Skeletal muscle tissue (tissue), 4 donors: ENCODE data around the gene SLC26A11. TPM values are rescaled to one million over a fixed set of nuclear protein-coding genes. Genes with fewer than 3 reads are reported as not detected.
A peak's percentile ranks its signal among the peaks of the same experiment; 100 is the strongest.

Experiments
- H3K27ac ChIP-seq: one replicate; pipeline ENCODE4 v1.7.0; 2013; ENCODE audit warnings: mild to moderate bottlenecking, low read depth, low read length, inconsistent platforms
- H3K27me3 ChIP-seq, 3 donors: one replicate each; pipeline ENCODE4 v1.7.0; 2013; ENCODE audit warnings: low read length in 3 of 3; ENCODE audit not compliant: control insufficient read depth in 3 of 3, insufficient read depth in 3 of 3
- H3K36me3 ChIP-seq, 3 donors: one replicate each; pipeline ENCODE4 v1.7.0; 2013; ENCODE audit warnings: low read length in 3 of 3; ENCODE audit not compliant: control insufficient read depth in 3 of 3, insufficient read depth in 3 of 3
- H3K4me1 ChIP-seq, 3 donors: one replicate each; pipeline ENCODE4 v1.7.0; 2013; ENCODE audit warnings: low read length in 3 of 3, mild to moderate bottlenecking in 3 of 3; ENCODE audit not compliant: control insufficient read depth in 3 of 3, insufficient read depth in 3 of 3
- H3K4me3 ChIP-seq, 3 donors: one replicate each; pipeline ENCODE4 v1.7.0; 2013; ENCODE audit warnings: low read length in 3 of 3
- H3K9ac ChIP-seq, 3 donors: one replicate each; pipeline ENCODE4 v1.7.0; 2013; ENCODE audit warnings: low read length in 3 of 3, mild to moderate bottlenecking in 3 of 3, moderate library complexity in 2 of 3, low read depth in 1 of 3
- H3K9me3 ChIP-seq, 3 donors: one replicate each; pipeline ENCODE4 v1.7.0; 2013; ENCODE audit warnings: low read length in 3 of 3; ENCODE audit not compliant: control insufficient read depth in 3 of 3
- total RNA-seq: library from RNA; depleted of rRNA; stranded (reverse); fragments of >200 nt; gene quantifications from one replicate; pipeline ENCODE4 v1.2.3, GENCODE V29; 2014
- donor health status: Osteomylitis.

SLC26A11 gene
- total RNA-seq, 1 donor from 2014 or later, result 7.3 TPM

DNA sequence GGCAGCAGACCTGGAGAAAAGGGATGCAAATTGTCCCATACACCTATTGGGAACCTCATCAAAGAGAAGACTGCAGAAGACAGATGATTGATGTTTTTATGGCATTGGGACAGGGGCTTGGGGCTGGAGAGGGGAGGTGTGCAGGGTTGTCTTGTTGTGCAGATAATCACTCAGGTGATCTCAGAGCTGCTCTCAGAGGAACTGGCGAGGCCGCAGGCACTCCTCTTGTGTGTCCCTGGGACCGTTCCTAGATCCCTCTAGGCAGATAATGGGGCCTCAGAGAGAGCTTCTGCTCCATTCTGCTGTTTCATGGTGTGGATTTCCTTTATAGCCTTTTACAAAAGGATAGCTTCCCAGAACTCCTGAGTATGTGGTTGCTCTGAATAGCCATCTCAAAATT, 42.1 kb downstream of the SLC26A11 start:
- H3K36me3 ChIP-seq, result peaks cover 4 to 10% (median 8%) of the 10 kb centered on the region in 3 donors
- H3K9ac ChIP-seq, result peak overlapping the region in 2 of 3 donors; percentile 56 to 89
- peak overlapping the region; percentile 91 for H3K27ac ChIP-seq
- no peaks in the 10 kb centered on the region for H3K27me3 ChIP-seq
- peaks cover 31 to 40% (median 39%) of the 10 kb centered on the region in 3 donors for H3K4me1 ChIP-seq
- no peaks in the 10 kb centered on the region for H3K9me3 ChIP-seq
- peak overlapping the region; percentile 78 to 88 (median 88) for H3K4me3 ChIP-seq

DNA sequence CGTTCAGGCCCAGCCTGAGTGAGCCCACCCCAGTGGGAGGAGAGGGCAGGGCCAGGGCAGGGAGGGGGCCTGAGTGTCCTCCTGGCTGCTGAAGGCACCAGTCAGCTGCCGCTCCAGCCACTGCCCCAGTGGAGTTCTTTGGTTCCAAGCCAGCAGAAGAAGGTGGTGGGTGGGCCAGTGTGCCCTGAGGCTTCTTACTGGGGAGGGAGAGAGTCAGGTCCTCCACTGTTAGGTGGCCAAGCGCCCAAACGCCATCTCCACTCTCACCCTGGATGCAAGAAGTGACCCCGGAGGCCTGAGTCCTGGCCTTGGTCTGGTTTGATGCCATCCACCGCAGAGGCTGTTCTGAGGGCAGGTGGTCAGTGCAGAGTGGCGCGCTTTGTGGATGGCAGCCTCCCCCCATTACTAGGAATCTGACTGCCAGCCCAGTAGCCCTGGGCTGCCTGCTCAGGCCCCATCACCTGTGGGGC, 42.6 kb downstream of the SLC26A11 start:
- peak overlapping the region; percentile 57 to 78 (median 73) for H3K4me3 ChIP-seq
- H3K27ac ChIP-seq, result peak overlapping the region; percentile 91
- peak overlapping the region in 2 of 3 donors; percentile 54 to 56 for H3K9ac ChIP-seq
- no peaks in the 10 kb centered on the region for H3K27me3 ChIP-seq
- H3K36me3 ChIP-seq, result peaks cover 4 to 15% (median 11%) of the 10 kb centered on the region in 3 donors
- peaks cover 31 to 40% (median 39%) of the 10 kb centered on the region in 3 donors for H3K4me1 ChIP-seq
- no peaks in the 10 kb centered on the region for H3K9me3 ChIP-seq

DNA sequence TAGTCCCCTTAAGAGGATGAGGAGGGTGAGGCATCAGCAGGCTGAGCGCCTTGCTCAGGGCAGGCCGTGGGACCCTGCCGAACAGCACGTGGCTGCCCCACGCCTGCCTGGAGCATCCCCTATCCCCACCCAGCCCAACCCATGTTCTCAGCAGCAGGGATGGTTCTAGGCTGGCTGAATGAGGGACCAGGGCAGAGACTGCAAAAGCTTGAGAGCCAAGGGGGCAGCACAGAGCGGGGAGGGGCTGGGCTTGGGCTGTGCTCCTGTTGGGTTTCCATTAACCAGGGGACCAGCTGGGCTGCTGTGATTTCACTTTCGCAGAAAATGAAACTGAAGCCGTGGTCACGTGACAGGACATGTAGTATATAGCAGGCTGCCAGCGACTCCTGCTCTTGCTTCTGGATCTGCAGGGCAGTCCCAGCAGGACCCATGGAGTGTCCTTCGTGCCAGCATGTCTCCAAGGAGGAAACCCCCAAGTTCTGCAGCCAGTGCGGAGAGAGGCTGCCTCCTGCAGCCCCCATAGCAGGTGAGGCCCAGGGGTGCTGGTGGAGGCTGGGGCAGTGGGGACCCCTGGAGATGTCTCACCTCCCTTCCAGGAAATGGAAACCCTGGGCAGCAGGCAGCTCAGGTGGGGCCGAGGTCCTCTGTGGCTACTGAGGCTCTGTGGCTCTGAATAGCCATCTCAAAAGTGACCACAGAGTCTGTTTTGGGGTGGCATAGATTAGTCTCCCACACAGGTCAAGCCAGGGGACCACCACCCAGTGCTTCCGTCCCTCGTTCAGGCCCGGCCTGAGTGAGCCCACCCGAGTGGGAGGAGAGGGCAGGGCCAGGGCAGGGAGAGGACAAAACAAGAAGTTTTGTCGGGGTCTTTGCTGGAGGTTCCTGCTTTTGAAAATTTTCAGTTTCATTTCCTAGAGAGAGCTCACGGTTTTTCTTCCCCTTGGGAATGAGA, 43.3 kb downstream of the SLC26A11 start:
- Histone ChIP-seq H3K9me3 (no peaks in the 10 kb centered on the region), H3K4me1 (peaks cover 31 to 40% (median 39%) of the 10 kb centered on the region in 3 donors), H3K9ac (peak overlapping the region; percentile 54 to 57 (median 56)), H3K36me3 (peaks cover 10 to 22% (median 11%) of the 10 kb centered on the region in 3 donors), H3K27me3 (no peaks in the 10 kb centered on the region), H3K4me3 (peak overlapping the region; percentile 57 to 78 (median 73)), H3K27ac (peak overlapping the region; percentile 91)

DNA sequence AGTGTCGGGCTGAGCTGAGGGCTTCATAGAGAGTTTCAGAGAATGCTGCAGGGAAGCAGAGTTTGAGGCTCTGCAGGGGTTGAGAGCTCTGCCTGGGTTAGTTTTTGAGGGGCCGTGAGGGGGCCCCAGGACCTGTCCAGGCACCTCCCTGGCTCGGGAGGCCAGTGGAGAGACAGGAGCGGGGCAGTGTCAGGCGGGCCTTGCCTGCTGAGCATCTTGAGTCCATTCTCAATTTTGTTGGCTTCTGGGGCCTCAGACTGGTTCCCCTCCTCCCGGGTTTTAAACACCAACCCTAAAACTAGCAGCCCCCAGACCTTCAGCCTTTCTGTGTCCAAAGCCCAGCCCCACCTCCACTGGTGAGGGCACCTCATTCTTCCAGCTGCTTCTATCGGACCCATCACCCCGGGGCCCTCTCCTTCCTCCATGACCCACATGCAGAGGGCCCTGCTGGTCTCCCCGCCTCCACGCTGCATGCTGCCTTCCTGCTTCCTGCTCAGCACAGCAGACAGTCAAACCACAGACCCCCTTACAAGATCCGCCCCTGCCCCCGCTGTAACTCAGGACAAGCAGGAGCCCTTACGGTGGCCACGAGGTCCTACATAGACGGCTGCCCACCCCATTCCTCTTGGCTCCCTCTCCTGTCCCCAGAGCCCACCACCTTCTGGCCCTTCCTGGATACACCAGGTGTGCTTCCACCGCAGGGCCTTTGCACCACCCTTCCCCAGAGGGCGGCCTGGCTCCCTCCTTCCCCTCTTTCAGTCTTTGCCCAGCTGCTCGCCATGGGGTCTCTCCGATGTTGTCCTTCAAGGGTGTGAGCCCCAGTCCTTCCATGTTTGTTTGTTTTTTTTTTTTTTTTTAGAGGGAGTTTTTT, 44.2 kb downstream of the SLC26A11 start:
- Histone ChIP-seq H3K4me3 (peak overlapping the region; percentile 22 to 78 (median 57)), H3K9ac (peak overlapping the region in 2 of 3 donors; percentile 23 to 54), H3K9me3 (no peaks in the 10 kb centered on the region), H3K27ac (peak overlapping the region; percentile 46), H3K27me3 (no peaks in the 10 kb centered on the region), H3K4me1 (peaks cover 30 to 40% (median 39%) of the 10 kb centered on the region in 3 donors), H3K36me3 (peaks cover 16 to 31% (median 17%) of the 10 kb centered on the region in 3 donors)

DNA sequence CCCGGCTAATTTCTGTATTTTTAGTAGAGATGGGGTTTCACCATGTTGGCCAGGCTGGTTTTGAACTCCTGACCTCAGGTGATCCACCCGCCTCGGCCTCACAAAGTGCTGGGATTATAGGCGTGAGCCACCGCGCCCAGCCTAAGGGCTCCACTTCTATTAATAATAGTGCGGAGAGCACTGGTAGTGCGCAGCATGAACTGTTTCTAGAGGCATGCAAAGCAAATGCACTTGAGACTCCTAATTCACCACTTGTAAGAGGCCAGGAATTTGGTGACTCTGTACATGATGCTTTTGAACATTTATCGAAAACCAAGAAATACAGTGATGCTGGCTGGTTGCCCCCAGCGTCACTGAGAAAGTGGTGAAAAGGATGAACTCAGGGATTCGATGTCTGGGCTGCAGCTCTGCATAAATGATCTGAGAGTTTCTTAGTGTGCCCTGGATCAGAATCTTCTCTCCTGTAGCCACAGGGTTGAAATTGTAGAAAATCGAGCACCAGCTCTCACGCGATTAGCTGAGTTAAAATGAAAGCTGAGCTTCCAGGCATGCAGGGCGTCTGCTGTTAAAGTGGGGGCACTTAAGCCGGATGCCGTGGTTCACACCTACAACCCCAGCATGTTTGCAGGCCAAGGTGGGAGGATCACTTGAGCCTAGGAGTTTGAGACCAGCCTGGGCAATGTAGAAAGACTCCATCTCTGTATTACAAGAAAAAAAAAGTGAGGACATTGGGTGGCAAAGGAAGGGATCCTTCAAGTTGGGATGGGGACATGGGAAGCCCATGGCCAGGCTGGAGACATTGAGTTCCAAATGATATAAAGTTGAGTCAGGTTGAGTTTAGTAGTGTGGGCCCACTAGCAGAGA, 45.2 kb downstream of the SLC26A11 start:
- no peak overlapping the region for H3K4me3 ChIP-seq
- no peaks in the 10 kb centered on the region for H3K9me3 ChIP-seq
- no peak overlapping the region for H3K27ac ChIP-seq
- peaks cover 26 to 34% (median 33%) of the 10 kb centered on the region in 3 donors for H3K4me1 ChIP-seq
- peaks cover 21 to 38% (median 24%) of the 10 kb centered on the region in 3 donors for H3K36me3 ChIP-seq
- H3K27me3 ChIP-seq, result no peaks in the 10 kb centered on the region
- H3K9ac ChIP-seq, result no peak overlapping the region

DNA sequence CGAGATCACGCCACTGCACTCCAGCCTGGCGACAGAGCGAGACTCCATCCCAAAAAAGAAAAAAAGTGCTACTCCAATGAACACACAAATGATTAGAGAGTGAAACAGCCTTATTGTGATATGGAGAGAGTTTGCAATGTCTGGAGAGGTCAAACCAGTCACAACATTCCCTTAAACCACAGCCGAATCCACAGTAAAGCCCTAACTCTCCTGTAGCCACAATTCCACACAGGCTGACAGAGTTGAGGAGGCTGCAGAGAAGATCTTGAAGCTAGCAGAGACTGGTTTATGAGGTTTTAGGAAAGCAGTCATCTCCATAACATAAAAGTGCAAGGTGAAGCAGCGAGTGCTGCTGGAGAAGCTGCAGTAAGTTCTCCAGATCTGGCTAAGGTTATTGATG, 47.2 kb downstream of the SLC26A11 start:
- Histone ChIP-seq H3K4me1 (peaks cover 16 to 22% (median 22%) of the 10 kb centered on the region in 3 donors), H3K9ac (no peak overlapping the region), H3K27ac (no peak overlapping the region), H3K36me3 (peaks cover 21 to 45% (median 27%) of the 10 kb centered on the region in 3 donors), H3K4me3 (no peak overlapping the region), H3K9me3 (no peaks in the 10 kb centered on the region), H3K27me3 (no peaks in the 10 kb centered on the region)

DNA sequence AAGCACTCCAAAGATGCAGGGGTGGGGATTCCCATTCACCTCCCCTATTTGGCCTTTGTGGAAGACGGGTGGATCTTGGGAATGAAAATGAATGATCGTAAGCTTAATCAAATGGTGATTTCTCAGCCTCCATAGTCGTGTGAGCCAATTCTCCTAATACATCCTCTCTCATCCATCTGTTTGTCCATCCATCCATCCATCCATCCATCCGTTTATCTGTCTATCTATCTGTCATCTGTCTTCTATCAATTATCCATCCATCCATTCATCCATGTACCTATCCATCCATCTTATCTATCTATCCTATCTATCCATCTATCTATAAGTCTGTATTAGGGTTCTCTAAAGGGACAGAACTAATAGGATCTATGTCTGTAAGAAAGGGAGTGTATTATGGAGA, 48.2 kb downstream of the SLC26A11 start:
- peaks cover 25 to 48% (median 30%) of the 10 kb centered on the region in 3 donors for H3K36me3 ChIP-seq
- H3K27me3 ChIP-seq, result no peaks in the 10 kb centered on the region

DNA sequence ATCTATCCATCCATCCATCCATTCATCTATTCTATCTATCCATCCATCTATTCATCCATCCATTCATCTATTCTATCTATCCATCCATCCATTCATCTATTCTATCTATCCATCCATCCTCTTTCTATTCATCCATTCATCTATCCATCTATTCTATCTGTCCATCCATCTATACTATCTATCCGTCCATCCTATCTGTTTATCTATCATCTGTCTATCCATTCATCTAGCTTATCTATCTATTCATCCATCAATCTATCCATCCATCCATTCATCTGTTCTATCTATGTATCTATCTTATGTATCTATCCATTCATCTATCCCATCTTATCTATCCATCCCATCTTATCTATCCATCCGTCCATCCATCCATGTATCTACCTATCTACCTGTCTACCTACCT, 49.2 kb downstream of the SLC26A11 start:
- Histone ChIP-seq H3K27me3 (no peaks in the 10 kb centered on the region), H3K9me3 (no peaks in the 10 kb centered on the region), H3K9ac (no peak overlapping the region), H3K4me1 (peaks cover 0 to 9% (median 2%) of the 10 kb centered on the region in 3 donors), H3K4me3 (no peak overlapping the region), H3K36me3 (peaks cover 29 to 53% (median 34%) of the 10 kb centered on the region in 3 donors), H3K27ac (no peak overlapping the region)

More for the DNA sequence above, 48.2 kb downstream of the SLC26A11 start:
- no peaks in the 10 kb centered on the region for H3K9me3 ChIP-seq
- no peak overlapping the region for H3K27ac ChIP-seq
- H3K9ac ChIP-seq, result no peak overlapping the region
- no peak overlapping the region for H3K4me3 ChIP-seq
- peaks cover 5 to 12% (median 12%) of the 10 kb centered on the region in 3 donors for H3K4me1 ChIP-seq

DNA sequence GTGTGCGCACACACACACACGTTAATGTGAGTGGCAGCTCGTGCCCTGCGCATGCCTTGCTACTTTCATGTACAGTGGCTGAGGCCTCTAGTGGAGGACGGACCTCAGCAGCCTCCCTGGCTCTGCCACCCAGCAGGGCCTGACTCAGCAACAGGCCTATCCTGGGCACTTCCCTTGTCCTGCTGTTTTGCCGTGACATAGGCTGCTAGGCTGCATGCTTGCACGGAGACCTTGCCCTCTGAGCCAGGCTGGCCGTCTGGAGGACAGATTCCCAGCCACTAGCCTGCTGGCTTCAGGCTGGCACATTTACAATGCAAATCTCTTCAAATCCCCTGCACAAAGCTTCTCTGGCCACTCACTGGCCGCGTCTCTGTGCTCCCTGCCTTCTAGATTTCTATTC, 49.9 kb downstream of the SLC26A11 start:
- Histone ChIP-seq H3K9me3 (no peaks in the 10 kb centered on the region), H3K4me1 (peaks cover 0 to 4% (median 0%) of the 10 kb centered on the region in 3 donors), H3K27me3 (no peaks in the 10 kb centered on the region), H3K4me3 (no peak overlapping the region), H3K36me3 (peaks cover 28 to 53% (median 32%) of the 10 kb centered on the region in 3 donors), H3K27ac (no peak overlapping the region), H3K9ac (no peak overlapping the region)
